ENCODE results near the gene PALM3. TPM values are rescaled to one million over a fixed set of nuclear protein-coding genes. Genes with fewer than 3 reads are reported as not detected.
"Not testable (repeated sequence)": the region's sequence is repeated elsewhere in the genome, so short reads cannot be mapped to it uniquely, and the experiment has no call there.

Gene PALM3
- total RNA-seq, 8 experiments from 2014 or later = 0.22 to 5.3 (median 1.9) TPM

- H3K4me3 ChIP-seq; H3K27ac ChIP-seq; ATAC-seq (replicated peaks in 6 of 8); H3K4me1 ChIP-seq (replicated peaks in 1 of 2); in situ Hi-C loops (cut with MboI; ENCODE audit: low pct_unique_long_range_greater_than_20kb in 2 of 9, low sequenced_read_pairs in 9 of 9, unreplicated experiment in 9 of 9): not testable (repeated sequence)
- WGBS, 10 experiments = 62 to 90% (median 84%) methylated on average over 2 to 11 of the region's 12 CpGs; no CpG with 5 or more reads in 5 of the 10 experiments
Observed at GRCh38 chr19:14035159-14035558, 26.7 kb downstream of the PALM3 start.

- H3K4me3 ChIP-seq = no peak overlapping the region
- H3K4me1 ChIP-seq (replicated peaks in 1 of 2) = no peaks in the 10 kb centered on the region
- H3K27ac ChIP-seq = no peak overlapping the region
- in situ Hi-C loops (cut with MboI; ENCODE audit: low pct_unique_long_range_greater_than_20kb in 2 of 9, low sequenced_read_pairs in 9 of 9, unreplicated experiment in 9 of 9) = no loop called here
- ATAC-seq (replicated peaks in 6 of 8) = no peak
- WGBS, 10 experiments = 71 to 100% (median 89%) methylated on average over 1 to 2 of the region's 2 CpGs; no CpG with 5 or more reads in 2 of the 10 experiments
Observed at GRCh38 chr19:14033946-14034345, 27.9 kb downstream of the PALM3 start.

- Histone ChIP-seq H3K4me1 (replicated peaks in 1 of 2) (no peaks in the 10 kb centered on the region), H3K4me3 (peak within 1 kb of the TSS; percentile 44 to 57 (median 47)), H3K27ac (no peak within 1 kb of the TSS)
- 0 to 20% (median 0%) methylated on average over 1 to 16 of the region's 63 CpGs; no CpG with 5 or more reads in 6 of the 10 experiments for WGBS, 10 experiments
- peak; percentile 84 to 91 (median 87) for ATAC-seq (replicated peaks in 6 of 8)
- in situ Hi-C loops (cut with MboI; ENCODE audit: low pct_unique_long_range_greater_than_20kb in 2 of 9, low sequenced_read_pairs in 9 of 9, unreplicated experiment in 9 of 9) = no loop called here
Observed at GRCh38 chr19:14031719-14032480, 30.0 kb downstream of the PALM3 start, which contains the start of gene IL27RA. IL27RA (plus strand) TSS chr19:14031762; CDS start chr19:14031873, 111 bp downstream.

- Histone ChIP-seq H3K27ac (no peak overlapping the region), H3K4me1 (replicated peaks in 1 of 2) (no peaks in the 10 kb centered on the region), H3K4me3 (peak overlapping the region; percentile 44 to 57 (median 47))
- ATAC-seq (replicated peaks in 6 of 8) = no peak
- 20 to 100% (median 53%) methylated on average over 1 to 2 of the region's 20 CpGs; no CpG with 5 or more reads in 7 of the 10 experiments for WGBS, 10 experiments
- in situ Hi-C loops (cut with MboI; ENCODE audit: low pct_unique_long_range_greater_than_20kb in 2 of 9, low sequenced_read_pairs in 9 of 9, unreplicated experiment in 9 of 9) = no loop called here
Observed at GRCh38 chr19:14030997-14031718, 30.7 kb downstream of the PALM3 start.

- WGBS, 10 experiments = 0 to 91% (median 66%) methylated on average over 1 to 3 of the region's 4 CpGs; no CpG with 5 or more reads in 2 of the 10 experiments
- in situ Hi-C loops (cut with MboI; ENCODE audit: low pct_unique_long_range_greater_than_20kb in 2 of 9, low sequenced_read_pairs in 9 of 9, unreplicated experiment in 9 of 9) = no loop called here
- Histone ChIP-seq H3K27ac (no peak overlapping the region), H3K4me1 (replicated peaks in 1 of 2) (no peaks in the 10 kb centered on the region), H3K4me3 (no peak overlapping the region)
- no peak for ATAC-seq (replicated peaks in 6 of 8)
Observed at GRCh38 chr19:14028901-14029300, 33.0 kb downstream of the PALM3 start.

- in situ Hi-C loops (cut with MboI; ENCODE audit: low pct_unique_long_range_greater_than_20kb in 2 of 9, low sequenced_read_pairs in 9 of 9, unreplicated experiment in 9 of 9) = no loop called here
Observed at GRCh38 chr19:14027856-14028450, 33.9 kb downstream of the PALM3 start, which contains the start of gene RLN3. RLN3 (plus strand) TSS chr19:14028148; CDS start chr19:14028205, 57 bp downstream.

GRCh38 chr19:14026652-14027192 is 35.2 kb downstream of the PALM3 start:
- 43 to 100% (median 80%) methylated on average over 1 to 4 of the region's 5 CpGs; no CpG with 5 or more reads in 3 of the 10 experiments for WGBS, 10 experiments
- ATAC-seq (replicated peaks in 6 of 8); H3K27ac ChIP-seq; in situ Hi-C loops (cut with MboI; ENCODE audit: low pct_unique_long_range_greater_than_20kb in 2 of 9, low sequenced_read_pairs in 9 of 9, unreplicated experiment in 9 of 9); H3K4me1 ChIP-seq (replicated peaks in 1 of 2); H3K4me3 ChIP-seq: not testable (repeated sequence)

More at GRCh38 chr19:14027856-14028450, 33.9 kb downstream of the PALM3 start, which contains the start of gene RLN3:
- Histone ChIP-seq H3K27ac (no peak within 1 kb of the TSS), H3K4me3 (no peak within 1 kb of the TSS), H3K4me1 (replicated peaks in 1 of 2) (no peaks in the 10 kb centered on the region)
- 65 to 100% (median 74%) methylated on average over 1 to 9 of the region's 24 CpGs; no CpG with 5 or more reads in 4 of the 10 experiments for WGBS, 10 experiments
- ATAC-seq (replicated peaks in 6 of 8) = no peak

- no peak overlapping the region for H3K27ac ChIP-seq
- no peaks in the 10 kb centered on the region for H3K4me1 ChIP-seq (replicated peaks in 1 of 2)
- in situ Hi-C loops (cut with MboI; ENCODE audit: low pct_unique_long_range_greater_than_20kb in 2 of 9, low sequenced_read_pairs in 9 of 9, unreplicated experiment in 9 of 9) = no loop called here
- 28 to 71% (median 56%) methylated on average over 3 to 7 of the region's 9 CpGs; no CpG with 5 or more reads in 3 of the 10 experiments for WGBS, 10 experiments
- H3K4me3 ChIP-seq = no peak overlapping the region
- peak in 3 of 8 experiments; percentile 27 to 85 (median 75) for ATAC-seq (replicated peaks in 6 of 8)
Observed at GRCh38 chr19:14023404-14024235, 38.3 kb downstream of the PALM3 start.

GRCh38 chr19:14022469-14022868 is 39.4 kb downstream of the PALM3 start:
- WGBS, 10 experiments = 80 to 100% (median 95%) methylated on average over 1 to 3 of the region's 4 CpGs; no CpG with 5 or more reads in 2 of the 10 experiments
- ATAC-seq (replicated peaks in 6 of 8) = no peak
- no peaks in the 10 kb centered on the region for H3K4me1 ChIP-seq (replicated peaks in 1 of 2)

GRCh38 chr19:14021474-14021873 is 40.4 kb downstream of the PALM3 start:
- WGBS, 10 experiments = 50 to 91% (median 83%) methylated on average over 1 to 5 of the region's 5 CpGs; no CpG with 5 or more reads in 4 of the 10 experiments
- H3K4me3 ChIP-seq = no peak overlapping the region

More at GRCh38 chr19:14022469-14022868, 39.4 kb downstream of the PALM3 start:
- Histone ChIP-seq H3K27ac (no peak overlapping the region), H3K4me3 (no peak overlapping the region)
- in situ Hi-C loops (cut with MboI; ENCODE audit: low pct_unique_long_range_greater_than_20kb in 2 of 9, low sequenced_read_pairs in 9 of 9, unreplicated experiment in 9 of 9) = no loop called here

GRCh38 chr19:14019739-14020138 is 42.1 kb downstream of the PALM3 start:
- ATAC-seq (replicated peaks in 6 of 8); H3K4me3 ChIP-seq; in situ Hi-C loops (cut with MboI; ENCODE audit: low pct_unique_long_range_greater_than_20kb in 2 of 9, low sequenced_read_pairs in 9 of 9, unreplicated experiment in 9 of 9); H3K4me1 ChIP-seq (replicated peaks in 1 of 2); H3K27ac ChIP-seq: not testable (repeated sequence)
- whole genome bisulfite sequencing, 10 experiments = 49 to 100% (median 100%) methylated on average over 1 to 3 of the region's 3 CpGs; no CpG with 5 or more reads in 7 of the 10 experiments

More at GRCh38 chr19:14021474-14021873, 40.4 kb downstream of the PALM3 start:
- Histone ChIP-seq H3K27ac (no peak overlapping the region), H3K4me1 (replicated peaks in 1 of 2) (no peaks in the 10 kb centered on the region)
- ATAC-seq (replicated peaks in 6 of 8) = no peak
- in situ Hi-C loops (cut with MboI; ENCODE audit: low pct_unique_long_range_greater_than_20kb in 2 of 9, low sequenced_read_pairs in 9 of 9, unreplicated experiment in 9 of 9) = no loop called here

GRCh38 chr19:14019100-14019499 is 42.8 kb downstream of the PALM3 start:
- ATAC-seq (replicated peaks in 6 of 8) = no peak
- WGBS, 10 experiments = 44 to 100% (median 78%) methylated on average over 1 to 6 of the region's 6 CpGs
- no peaks in the 10 kb centered on the region for H3K4me1 ChIP-seq (replicated peaks in 1 of 2)
- no peak overlapping the region for H3K27ac ChIP-seq
- no peak overlapping the region for H3K4me3 ChIP-seq
- in situ Hi-C loops (cut with MboI; ENCODE audit: low pct_unique_long_range_greater_than_20kb in 2 of 9, low sequenced_read_pairs in 9 of 9, unreplicated experiment in 9 of 9) = no loop called here

Data from motor neuron (in vitro differentiated cells).